Stimulated activated naive CD8-positive, alpha-beta T cell treated with anti-CD3 and anti-CD28 coated beads, Interleukin-15, Interleukin-2, amounts not matched to agents 100 ng/mL and 50 ng/mL, for 24 hours (primary cell): Measurements from ENCODE around the gene RNF157.

ENCODE experiments used
- H3K27ac Mint-ChIP-seq: one replicate; pipeline ENCODE4 v1.8.0; 2021; ENCODE audit warnings: mild to moderate bottlenecking, mixed read lengths
- H3K27me3 Mint-ChIP-seq: one replicate; pipeline ENCODE4 v1.8.0; 2021; ENCODE audit warnings: mixed read lengths
- H3K36me3 Mint-ChIP-seq: one replicate; pipeline ENCODE4 v1.8.0; 2021; ENCODE audit warnings: low read depth, mixed read lengths
- H3K4me1 Mint-ChIP-seq: one replicate; pipeline ENCODE4 v1.8.0; 2021; ENCODE audit warnings: low read depth, mixed read lengths
- H3K4me3 Mint-ChIP-seq: one replicate; pipeline ENCODE4 v1.8.0; 2021; ENCODE audit warnings: mild to moderate bottlenecking, mixed read lengths
- H3K9me3 Mint-ChIP-seq: one replicate; pipeline ENCODE4 v1.8.0; 2021; ENCODE audit warnings: mixed read lengths

Gene RNF157

DNA sequence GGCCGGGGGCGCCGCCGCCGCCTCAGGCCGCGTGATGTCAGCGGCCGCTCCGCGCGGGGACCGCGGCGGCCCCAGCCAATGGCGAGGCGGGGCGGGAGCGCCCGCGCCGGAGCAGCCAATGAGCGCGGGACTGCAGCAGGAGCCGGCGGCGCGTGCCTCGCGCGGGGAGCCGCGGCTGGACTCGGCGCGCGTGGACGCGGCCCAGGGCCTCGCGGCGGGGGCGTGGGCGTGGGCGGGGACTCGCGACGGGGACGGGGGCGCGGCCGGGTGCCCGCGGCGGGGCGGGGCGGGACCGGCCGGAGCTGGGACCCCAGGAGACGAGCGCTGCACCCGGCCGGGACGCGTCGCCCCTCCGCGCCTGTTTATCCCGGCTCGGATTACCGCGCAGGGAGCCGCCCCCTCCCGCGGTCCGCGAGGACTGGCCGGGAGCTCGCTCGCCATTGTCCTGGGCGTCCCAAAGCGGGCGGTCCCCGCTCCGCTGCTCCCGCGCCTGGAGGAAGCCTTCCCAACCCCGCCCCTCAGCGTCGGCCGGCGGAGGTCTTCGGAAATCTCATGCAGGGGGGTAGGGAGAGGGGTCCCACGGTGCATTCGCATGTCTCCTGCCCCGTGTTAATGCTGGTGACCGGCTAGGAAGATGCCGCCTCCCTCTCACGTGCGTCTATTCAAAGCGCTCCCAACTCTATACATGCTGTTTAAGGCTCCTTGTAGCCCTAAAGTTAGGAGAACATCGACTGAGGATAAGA is at the start of gene RNF157:
RNF157 (minus strand) TSS at position 33 of the 743 bp plus-strand sequence. CDS start 253 bp downstream, outside the sequence.
- Mint-ChIP-seq H3K9me3 (no peaks in the 10 kb centered on the region), H3K27me3 (no peaks in the 10 kb centered on the region), H3K4me3 (peak within 1 kb of the TSS; percentile 81), H3K4me1 (peaks cover 52% of the 10 kb centered on the region), H3K27ac (peak within 1 kb of the TSS; percentile 90), H3K36me3 (peaks cover 3% of the 10 kb centered on the region)

DNA sequence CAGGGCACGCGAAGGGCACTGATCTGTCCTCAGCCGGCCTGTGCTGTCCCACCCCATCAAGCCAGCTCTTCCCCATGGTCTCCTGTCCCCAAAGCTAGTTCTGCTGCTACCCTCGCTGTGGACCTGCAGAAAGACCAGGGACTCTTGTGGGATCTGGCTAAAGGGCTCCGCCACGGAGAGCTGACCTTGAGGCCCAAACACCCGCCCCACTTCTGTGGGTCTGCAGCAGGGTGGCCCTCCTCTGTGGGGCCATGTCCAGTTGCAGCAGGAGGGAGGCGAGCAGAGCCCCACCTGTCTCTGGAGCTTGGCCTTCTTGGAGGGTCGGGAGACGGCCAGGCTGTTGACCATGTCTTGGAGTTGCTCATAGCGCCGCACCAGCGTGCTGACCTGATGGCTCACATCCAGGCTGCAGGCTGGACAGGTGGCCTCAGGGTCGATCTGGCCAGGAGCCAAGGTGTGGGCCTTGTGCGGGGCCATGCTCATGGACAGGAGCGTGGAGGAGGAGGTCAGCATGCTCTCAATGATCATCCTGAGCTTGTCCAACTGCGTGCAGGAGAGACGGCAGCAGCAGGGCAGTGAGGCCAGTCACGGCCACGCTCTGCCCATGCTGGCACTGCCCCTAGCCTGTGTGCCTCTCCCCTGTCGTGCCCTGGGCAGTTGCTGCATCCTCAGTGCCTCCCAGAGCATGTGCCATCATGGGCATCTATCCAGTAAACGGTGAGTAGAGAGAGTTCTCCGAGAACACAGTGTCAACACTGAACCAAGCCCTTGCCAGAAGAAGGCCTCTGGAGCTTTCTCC is 41.5 kb upstream of the RNF157 start:
- Mint-ChIP-seq H3K4me3 (no peak overlapping the region), H3K27me3 (no peaks in the 10 kb centered on the region), H3K4me1 (peaks cover 11% of the 10 kb centered on the region), H3K27ac (no peak overlapping the region), H3K9me3 (no peaks in the 10 kb centered on the region), H3K36me3 (no peaks in the 10 kb centered on the region)

DNA sequence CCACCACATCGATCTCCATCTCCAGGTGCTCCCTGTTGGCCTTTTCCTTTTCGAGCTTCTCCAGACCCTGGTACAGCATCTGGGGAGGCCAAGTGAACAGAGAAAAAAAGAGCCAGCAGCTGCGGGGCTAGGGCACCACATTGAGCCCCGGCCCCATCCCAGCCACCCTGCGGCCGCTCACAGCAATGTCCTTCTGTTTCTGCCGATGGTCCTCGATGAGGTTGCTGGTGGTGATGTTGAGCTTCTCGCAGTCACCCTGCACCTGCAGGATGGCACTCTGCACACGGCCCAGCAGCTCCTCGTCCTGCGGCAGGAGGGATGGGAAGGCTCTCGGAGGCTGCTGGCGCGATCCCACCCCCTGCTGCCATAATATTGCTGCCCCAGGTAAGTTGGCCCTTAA is 40.4 kb upstream of the RNF157 start:
- Mint-ChIP-seq H3K27ac (no peak overlapping the region), H3K36me3 (no peaks in the 10 kb centered on the region), H3K27me3 (no peaks in the 10 kb centered on the region), H3K4me3 (no peak overlapping the region), H3K9me3 (no peaks in the 10 kb centered on the region), H3K4me1 (peaks cover 22% of the 10 kb centered on the region)

DNA sequence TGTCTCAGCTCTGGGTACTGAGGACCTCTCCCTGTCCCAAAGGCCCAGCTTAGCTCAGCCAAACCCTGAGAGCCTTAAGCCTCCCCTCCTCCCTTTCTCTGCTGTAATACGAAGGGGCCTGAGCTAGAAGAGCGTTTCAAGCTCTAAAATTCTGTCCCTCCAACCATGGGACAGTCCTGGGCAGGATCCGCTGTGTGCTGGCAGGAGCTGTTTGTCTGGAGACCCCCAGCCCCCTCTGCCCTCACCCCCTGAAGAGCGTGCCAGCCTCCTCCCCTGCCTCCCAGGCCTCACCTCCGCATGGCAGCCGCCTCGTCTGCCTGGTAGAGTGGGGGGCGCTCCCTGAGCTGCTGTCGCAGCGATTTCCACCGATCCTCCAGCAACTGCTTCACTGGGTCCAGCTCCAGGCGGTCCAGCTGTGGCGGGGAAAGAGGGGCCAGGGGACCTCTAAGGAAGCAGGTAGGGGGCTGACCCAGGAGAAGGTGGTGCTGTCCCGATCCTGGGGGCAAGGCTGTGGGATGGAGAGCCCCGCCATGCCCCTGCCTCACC is 39.5 kb upstream of the RNF157 start:
- H3K36me3 Mint-ChIP-seq = no peaks in the 10 kb centered on the region
- no peak overlapping the region for H3K27ac Mint-ChIP-seq
- H3K9me3 Mint-ChIP-seq = no peaks in the 10 kb centered on the region
- no peaks in the 10 kb centered on the region for H3K27me3 Mint-ChIP-seq
- H3K4me3 Mint-ChIP-seq = no peak overlapping the region
- H3K4me1 Mint-ChIP-seq = peaks cover 29% of the 10 kb centered on the region

DNA sequence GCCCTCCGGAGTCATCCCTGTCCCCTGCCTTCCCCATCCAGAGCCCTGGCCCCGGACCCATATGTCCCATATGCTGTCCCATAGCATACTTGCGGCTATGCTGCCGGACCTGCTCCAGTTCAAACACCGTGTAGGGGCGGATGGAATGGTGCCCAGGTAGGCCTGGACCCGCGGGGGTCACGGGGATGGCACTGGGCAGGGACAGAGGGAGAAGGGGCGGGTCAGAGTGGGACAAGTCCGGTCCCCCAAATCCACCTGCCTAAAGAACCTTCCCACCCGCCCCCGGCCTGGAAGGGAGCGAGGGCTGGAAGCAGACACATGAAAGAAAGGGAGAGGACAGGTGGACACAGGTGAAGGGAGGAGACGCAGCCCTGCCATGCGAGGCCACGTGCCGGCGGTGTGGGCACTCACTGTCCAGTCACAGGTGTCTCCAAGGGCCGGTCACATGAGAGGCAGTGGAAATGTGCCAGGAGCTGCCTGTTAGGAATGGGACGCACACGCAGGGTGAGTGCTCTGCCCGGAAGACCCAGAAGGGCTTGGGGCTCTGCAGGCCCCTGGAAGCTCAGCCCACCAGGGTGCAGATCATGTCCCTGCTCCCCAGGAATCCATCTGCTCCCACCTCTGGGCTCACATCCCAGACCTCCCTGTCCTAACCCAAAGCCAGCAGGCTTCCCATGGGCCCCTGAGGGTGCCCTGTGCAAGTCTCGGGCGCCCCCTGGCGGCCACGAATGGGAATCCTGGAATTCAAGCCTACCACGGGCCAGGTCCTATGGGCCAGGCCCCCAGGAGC is 38.9 kb upstream of the RNF157 start:
- H3K4me1 Mint-ChIP-seq = peaks cover 35% of the 10 kb centered on the region
- H3K27me3 Mint-ChIP-seq = no peaks in the 10 kb centered on the region
- no peak overlapping the region for H3K27ac Mint-ChIP-seq
- H3K36me3 Mint-ChIP-seq = no peaks in the 10 kb centered on the region
- no peaks in the 10 kb centered on the region for H3K9me3 Mint-ChIP-seq
- no peak overlapping the region for H3K4me3 Mint-ChIP-seq

DNA sequence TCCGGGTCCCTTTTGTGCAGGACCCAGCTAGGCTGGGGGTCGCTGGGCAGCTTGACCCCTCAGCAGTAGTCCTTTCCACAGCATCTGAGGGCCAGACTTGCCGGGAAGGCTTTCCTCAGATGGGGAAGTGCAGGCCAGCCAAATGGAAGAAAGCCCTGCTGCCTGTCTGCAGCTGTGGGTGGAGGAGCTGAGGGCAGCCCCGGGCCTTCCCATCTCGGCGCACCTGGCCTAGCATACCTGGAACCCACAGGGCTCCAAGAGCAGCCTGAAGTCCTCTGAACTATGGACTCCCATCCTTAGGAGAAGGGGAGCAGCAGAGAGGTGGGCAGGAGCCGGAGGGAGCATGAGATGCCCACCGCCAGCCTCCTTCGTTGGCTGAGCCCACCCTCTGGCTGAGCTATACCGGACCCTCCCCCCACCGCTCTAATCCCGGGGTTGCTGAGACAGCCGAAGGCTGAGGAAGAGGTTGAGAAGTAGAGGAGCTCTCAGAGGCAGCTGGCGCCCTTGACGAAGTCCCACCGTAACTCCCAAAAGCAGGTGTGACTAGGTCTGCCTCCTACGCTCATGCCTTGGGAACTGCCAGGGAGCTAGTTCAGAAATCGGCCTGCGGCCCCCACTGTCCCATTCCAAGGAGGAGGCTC is 38.1 kb upstream of the RNF157 start:
- Mint-ChIP-seq H3K4me3 (no peak overlapping the region), H3K9me3 (no peaks in the 10 kb centered on the region), H3K27ac (no peak overlapping the region), H3K36me3 (no peaks in the 10 kb centered on the region), H3K4me1 (peaks cover 43% of the 10 kb centered on the region), H3K27me3 (no peaks in the 10 kb centered on the region)

DNA sequence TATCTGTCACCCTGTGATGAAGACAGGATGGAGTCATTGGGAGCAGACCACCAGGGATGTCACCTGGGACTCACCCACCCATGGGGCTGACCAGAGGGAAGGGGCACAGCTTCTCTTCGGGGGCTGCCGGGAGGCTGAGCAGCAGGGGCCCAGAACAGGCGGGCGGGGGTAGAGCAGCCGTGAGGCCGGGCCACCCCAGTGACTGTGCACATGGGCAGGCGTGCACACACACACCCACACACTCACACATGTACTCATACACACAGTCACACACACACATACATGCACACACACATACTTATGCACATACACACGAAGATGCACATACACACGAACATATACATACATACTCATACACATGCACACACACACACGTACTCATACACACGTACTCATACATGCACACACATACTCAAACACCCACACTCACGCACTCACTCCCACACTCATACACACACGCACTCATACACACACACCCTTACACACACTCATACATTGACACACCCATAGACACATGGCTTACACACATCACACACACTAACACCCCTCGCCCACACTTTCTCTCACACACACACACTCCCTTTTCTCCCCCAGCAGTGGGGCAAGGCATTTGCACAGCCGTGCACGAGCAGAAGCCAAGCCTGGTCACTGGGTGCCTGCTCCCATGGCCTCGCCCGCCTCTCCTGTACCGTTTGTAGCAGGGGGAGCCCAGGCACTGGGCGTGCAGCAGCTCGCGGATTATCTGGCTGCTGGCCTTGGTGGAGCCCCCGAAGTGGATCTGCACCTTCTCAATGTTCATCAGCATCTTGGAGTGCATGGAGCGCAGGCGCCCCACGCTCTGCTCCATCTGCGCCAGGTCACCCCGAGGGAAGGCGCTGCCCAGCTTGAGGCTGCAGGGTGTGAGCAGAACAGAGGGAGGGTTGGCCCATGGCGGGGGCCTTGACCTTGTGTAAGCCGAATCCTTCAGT is 37.3 kb upstream of the RNF157 start:
- H3K27me3 Mint-ChIP-seq = no peaks in the 10 kb centered on the region
- no peaks in the 10 kb centered on the region for H3K36me3 Mint-ChIP-seq
- peaks cover 51% of the 10 kb centered on the region for H3K4me1 Mint-ChIP-seq
- no peaks in the 10 kb centered on the region for H3K9me3 Mint-ChIP-seq
- H3K27ac Mint-ChIP-seq = peak overlapping the region; percentile 5
- H3K4me3 Mint-ChIP-seq = no peak overlapping the region

DNA sequence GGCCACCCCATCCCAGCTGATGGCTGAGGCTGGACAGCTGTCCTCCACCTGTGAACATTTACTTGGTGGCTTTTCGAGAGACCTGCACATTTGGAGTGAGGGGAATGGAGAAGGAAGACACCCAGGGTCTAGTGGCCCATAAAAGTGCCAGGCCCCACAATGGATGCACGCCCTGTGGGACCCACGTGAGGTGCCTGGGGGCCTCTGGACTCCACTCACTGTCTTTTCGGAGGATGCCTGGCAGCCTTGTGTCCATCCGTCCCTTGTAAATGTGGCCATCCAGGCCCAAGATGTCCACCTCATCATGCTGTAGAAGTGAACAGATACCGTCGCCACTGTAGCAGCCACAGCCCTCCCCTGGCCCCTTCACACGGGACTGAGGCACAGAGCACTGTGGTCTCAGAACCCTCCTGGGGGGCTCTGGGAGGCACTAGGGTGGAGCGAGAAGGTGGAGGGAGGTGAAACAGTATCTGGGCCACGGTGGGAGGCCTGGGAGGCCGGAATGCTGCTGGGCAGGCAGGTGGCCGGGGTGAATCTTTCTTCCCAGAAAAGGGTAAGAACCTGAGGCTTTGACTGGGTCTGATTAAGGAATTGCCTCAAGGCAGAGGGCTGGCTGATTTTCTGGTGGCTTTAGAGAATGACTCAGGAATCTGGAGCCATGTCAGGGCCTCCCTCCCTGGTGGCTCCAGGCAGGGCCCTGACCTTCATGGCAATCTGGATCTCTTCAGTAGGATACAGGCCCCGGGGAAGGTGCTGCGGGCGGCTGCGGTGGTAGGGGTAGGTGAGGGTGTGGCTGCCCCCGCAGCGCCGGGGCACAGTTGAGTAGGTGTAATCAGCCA is 36.4 kb upstream of the RNF157 start:
- Mint-ChIP-seq H3K27me3 (no peaks in the 10 kb centered on the region), H3K9me3 (no peaks in the 10 kb centered on the region), H3K4me3 (no peak overlapping the region), H3K27ac (no peak overlapping the region), H3K4me1 (peaks cover 55% of the 10 kb centered on the region), H3K36me3 (no peaks in the 10 kb centered on the region)

DNA sequence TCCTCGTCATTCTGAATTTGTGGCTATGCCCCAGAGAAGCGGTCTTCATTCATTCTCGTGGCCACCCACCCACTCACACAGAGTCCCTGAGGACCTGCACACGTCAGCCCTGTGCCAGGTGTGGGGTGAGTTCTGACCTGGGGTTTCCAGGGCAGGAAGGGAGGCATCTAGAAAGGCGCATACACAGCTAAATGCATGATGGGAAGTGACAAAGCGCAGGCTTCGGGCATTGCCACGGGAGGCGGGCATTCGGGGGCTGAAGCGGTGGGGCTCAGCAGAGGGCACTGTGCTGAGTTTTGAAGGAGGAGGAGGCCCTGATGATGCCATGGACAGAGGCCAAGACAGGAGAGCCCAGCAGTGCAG is 35.8 kb upstream of the RNF157 start:
- H3K27me3 Mint-ChIP-seq = no peaks in the 10 kb centered on the region
- no peak overlapping the region for H3K27ac Mint-ChIP-seq
- peaks cover 6% of the 10 kb centered on the region for H3K36me3 Mint-ChIP-seq
- no peaks in the 10 kb centered on the region for H3K9me3 Mint-ChIP-seq
- H3K4me3 Mint-ChIP-seq = no peak overlapping the region
- peaks cover 59% of the 10 kb centered on the region for H3K4me1 Mint-ChIP-seq

DNA sequence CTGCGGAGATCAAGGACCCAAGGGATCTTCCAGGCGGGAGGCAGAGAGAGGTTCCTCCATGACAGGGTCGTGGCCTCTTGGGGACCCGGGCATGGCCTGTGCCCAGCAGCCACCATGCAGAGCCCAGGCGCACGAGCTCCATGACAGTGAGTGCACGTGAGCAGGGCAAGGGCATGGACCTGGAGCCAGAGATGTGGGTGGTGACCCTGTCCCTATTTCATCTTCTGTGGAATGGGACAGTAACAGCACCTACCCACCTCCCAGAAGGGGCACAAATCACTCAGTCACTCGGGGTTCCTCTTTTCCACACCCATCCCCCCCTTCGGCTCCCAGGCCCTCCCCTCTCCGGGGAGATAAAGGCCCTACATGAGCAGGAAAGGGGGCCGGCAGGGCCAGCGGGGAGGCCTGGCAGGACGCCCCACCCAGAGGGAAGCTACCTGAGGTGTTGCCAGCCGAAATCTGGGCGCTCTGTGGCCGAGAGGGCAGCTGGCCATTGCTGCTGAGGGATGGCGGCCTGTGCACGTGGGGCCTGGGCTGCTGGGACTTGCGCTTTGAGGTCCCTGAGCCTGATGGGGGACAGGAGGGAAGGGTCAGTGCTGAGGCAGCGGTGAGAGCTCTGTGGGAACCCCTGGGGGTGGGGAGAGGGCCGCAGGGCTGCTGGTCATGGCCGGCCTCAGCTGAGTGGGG is 35.2 kb upstream of the RNF157 start:
- H3K27me3 Mint-ChIP-seq = no peaks in the 10 kb centered on the region
- peaks cover 11% of the 10 kb centered on the region for H3K36me3 Mint-ChIP-seq
- no peak overlapping the region for H3K4me3 Mint-ChIP-seq
- peaks cover 63% of the 10 kb centered on the region for H3K4me1 Mint-ChIP-seq
- H3K9me3 Mint-ChIP-seq = no peaks in the 10 kb centered on the region
- H3K27ac Mint-ChIP-seq = no peak overlapping the region

DNA sequence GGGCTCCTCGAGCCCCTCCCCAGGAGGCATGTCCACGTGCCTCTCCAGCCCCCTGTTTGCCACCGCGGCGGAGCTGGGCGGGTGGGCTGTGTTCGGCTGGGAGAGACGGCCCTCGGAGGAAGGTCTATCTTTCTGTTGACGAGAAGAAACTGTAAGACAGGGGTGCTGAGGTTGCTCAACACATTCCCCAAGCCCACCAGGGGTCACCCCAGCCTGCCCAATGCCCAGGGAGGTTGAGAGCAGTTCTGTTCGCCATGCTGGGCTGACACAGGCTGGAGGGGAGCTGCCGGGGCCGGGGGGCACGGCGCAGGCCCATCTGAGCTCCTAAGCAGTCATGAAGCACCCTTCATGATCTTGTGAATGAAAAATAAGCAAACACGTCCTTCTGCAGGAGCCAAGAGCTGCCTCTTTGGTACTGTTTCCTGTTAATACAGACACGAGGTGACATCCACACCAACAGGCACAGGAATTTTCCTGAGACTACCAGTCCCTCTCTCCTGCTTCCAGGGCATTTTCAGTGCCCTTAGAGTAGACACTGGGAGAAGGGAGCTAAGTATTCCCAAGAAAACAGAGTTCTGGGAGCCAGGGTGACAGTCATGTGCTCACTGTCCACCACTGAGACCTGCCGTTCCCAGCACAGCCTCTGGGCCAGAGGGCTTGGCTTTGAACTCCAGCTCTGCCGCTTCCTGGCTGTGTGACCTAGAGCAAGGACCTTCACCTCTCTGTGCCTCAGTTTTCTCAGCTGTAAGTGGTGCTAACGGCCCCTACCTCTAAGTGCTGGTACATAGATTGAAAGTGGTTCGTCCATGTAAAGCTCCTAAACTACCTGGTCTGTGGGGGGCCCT is 34.0 kb upstream of the RNF157 start:
- H3K9me3 Mint-ChIP-seq = no peaks in the 10 kb centered on the region
- H3K27me3 Mint-ChIP-seq = no peaks in the 10 kb centered on the region
- no peak overlapping the region for H3K4me3 Mint-ChIP-seq
- H3K4me1 Mint-ChIP-seq = peaks cover 72% of the 10 kb centered on the region
- peak overlapping the region; percentile 67 for H3K27ac Mint-ChIP-seq
- H3K36me3 Mint-ChIP-seq = peaks cover 18% of the 10 kb centered on the region
